8988T (cell line): ENCODE data around the gene GLDC.

Source experiments
- DNase-seq: peaks from one replicate; pipeline ENCODE4 v3.0.0; 2011

Gene GLDC

DNA sequence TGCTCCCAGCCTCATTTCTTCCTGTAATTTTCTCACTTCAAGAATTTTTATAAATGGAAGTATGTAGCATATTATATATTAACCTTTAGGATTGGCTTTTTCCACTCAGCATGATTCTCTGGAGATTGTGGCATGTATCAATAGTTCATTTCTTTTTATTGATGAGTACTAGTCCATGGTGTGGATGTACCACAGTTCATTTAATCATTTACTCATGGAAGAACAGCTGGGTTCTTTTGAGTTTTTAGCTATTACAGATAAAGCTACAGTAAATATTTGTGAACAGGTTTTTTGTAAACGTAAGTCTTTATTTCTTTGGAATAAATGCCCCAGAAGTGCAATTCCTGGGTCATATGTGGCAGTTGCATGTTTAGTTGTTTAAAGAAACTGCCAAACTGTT, 156.4 kb downstream of the GLDC start:
- DNase-seq, result no peak

DNA sequence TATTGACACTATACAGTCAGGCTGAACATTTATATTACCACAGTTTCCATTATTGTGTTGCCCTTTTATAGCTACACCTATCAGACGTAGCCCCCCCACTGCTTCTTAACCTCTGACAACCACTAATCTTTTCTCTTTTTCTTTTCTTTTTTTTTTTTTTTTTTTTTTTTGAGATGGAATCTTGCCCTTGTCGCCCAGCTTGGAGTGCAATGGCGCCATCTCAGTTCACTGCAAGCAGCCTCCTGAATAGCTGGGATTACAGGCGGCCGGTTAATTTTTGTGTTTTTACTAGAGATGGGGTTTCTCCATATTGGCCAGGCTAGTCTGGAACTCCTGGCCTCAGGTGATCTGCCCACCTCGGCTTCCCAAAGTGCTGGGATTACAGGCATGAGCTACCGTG, 157.1 kb downstream of the GLDC start:
- DNase-seq, result no peak

DNA sequence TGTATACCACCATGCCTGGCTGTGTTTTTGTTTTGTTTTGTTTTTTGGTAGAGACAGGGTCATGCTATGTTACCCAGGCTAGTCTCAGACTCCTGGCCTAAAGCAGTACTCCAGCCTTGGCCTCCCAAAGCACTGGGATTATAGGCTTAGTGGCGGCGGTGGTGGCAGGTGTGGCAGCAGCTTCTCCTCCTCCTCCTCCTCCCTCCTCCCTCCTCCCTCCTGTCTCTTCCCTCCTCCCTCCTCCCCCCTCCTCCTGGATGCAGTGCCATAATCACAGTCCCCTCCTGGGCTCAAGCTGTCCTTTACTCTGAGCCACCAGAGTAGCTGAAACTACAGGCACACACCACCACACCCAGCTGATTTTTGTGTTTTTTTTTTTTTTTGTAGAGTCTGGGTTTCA, 161.3 kb downstream of the GLDC start:
- DNase-seq, result no peak
